K562 (cell line): ENCODE data around the gene MMGT1. TPM values are rescaled to one million over a fixed set of nuclear protein-coding genes. Genes with fewer than 3 reads are reported as not detected.

ENCODE experiments used
- ERF ChIP-seq: fragments of 450-650 bp; formaldehyde crosslinking; IDR thresholded peaks from 2 replicates; pipeline ENCODE4 v1.4.0; 2020; ENCODE audit warnings: mild to moderate bottlenecking, mixed read lengths
- NCOA1 ChIP-seq: fragments of 450-650 bp; IDR thresholded peaks from 2 replicates; pipeline ENCODE4 v1.6.1; 2016; ENCODE audit warnings: low read depth
- PBX2 ChIP-seq, 2 experiments: IDR thresholded peaks in 1 of 2; conservative IDR thresholded peaks in 1 of 2; 2 replicates each; pipeline ENCODE4 v1.6.1; 2016; ENCODE audit warnings: low read depth in 2 of 2, mild to moderate bottlenecking in 1 of 2, missing compliant biosample characterization in 1 of 2, missing genetic modification characterization in 1 of 2, moderate library complexity in 1 of 2
- PHF8 ChIP-seq: fragments of 200-600 bp; sonication (generic); IDR thresholded peaks from 2 replicates; pipeline ENCODE4 v1.6.1; 2012; ENCODE audit warnings: mixed run types, mild to moderate bottlenecking, inconsistent platforms, low read length, moderate library complexity, borderline replicate concordance
- POLR2A ChIP-seq: fragments of 450-650 bp; conservative IDR thresholded peaks from 2 replicates; pipeline ENCODE4 v1.6.1; 2016
- POLR3A ChIP-seq: IDR thresholded peaks from 2 replicates; pipeline ENCODE4 v1.6.1; 2011; ENCODE audit warnings: borderline replicate concordance, mild to moderate bottlenecking, moderate library complexity; ENCODE audit not compliant: insufficient read length, insufficient read depth; ENCODE audit errors: extremely low read depth
- ZNF316 ChIP-seq: fragments of 450-650 bp; IDR thresholded peaks from 2 replicates; pipeline ENCODE4 v1.6.1; 2016
- ZNF699 ChIP-seq: fragments of 250-450 bp; sonication (Bioruptor Pico); IDR thresholded peaks from 2 replicates; pipeline ENCODE4 v1.8.0; 2021; ENCODE audit warnings: mild to moderate bottlenecking, moderate library complexity; ENCODE audit not compliant: insufficient replicate concordance
- polyA plus RNA-seq, 8 experiments: library from polyadenylated mRNA; depleted of rRNA in 4 of 8; stranded (reverse) in 5 of 8; unstranded in 3 of 8; fragments of >200 nt; fragmentation: Nextera tagmentation in 2 of 8; fragmentation: Illumina TruSeq in 1 of 8; extraction: Ambion mirVana in 2 of 8; extraction: Trizol in 1 of 8; gene quantifications; 2 replicates each; pipeline versions ENCODE4 v1.2.1 to v1.2.3, GENCODE V29; 2011 to 2014; ENCODE audit warnings: inconsistent platforms in 1 of 8, missing spikeins in 1 of 8
- total RNA-seq, 7 experiments: library from RNA; depleted of rRNA in 6 of 7; stranded (reverse); fragments of >200 nt in 6 of 7; fragmentation: Illumina TruSeq in 2 of 7; extraction: Trizol in 2 of 7; gene quantifications; 2 replicates each; pipeline versions ENCODE4 v1.2.1 to v1.2.3, GENCODE V29; 2011 to 2021; ENCODE audit warnings: low replicate concordance in 1 of 7
- TF ChIP-seq, protein P1 (sequence below): fragments of 250-450 bp; sonication (Bioruptor Pico); IDR thresholded peaks from 2 replicates; pipeline ENCODE4 v1.4.0; 2020; ENCODE audit warnings: mild to moderate bottlenecking
- TF ChIP-seq, protein P2 (sequence below): fragments of 450-650 bp; IDR thresholded peaks from 2 replicates; pipeline ENCODE4 v1.6.1; 2016; ENCODE audit warnings: missing biosample characterization, missing genetic modification characterization
- TF ChIP-seq, protein P3 (sequence below), 2 experiments: fragments of 450-650 bp in 1 of 2; sonication (generic) in 1 of 2; formaldehyde crosslinking in 1 of 2; IDR thresholded peaks; 2 replicates each; pipeline versions ENCODE4 v1.7.1 to v1.9.0; 2016 to 2022; ENCODE audit warnings: inconsistent platforms in 1 of 2, mild to moderate bottlenecking in 1 of 2, missing genetic modification reagents in 1 of 2

MMGT1 gene
- total and polyA plus RNA-seq, 9 of the 15 experiments (the other 6 are each of a cell fraction or from before 2014, with no cell fraction given): 11.3 to 25.4 (median 22.5) TPM

- TF ChIP-seq POLR2A (peak; percentile 53), POLR3A (no peak), ZNF316 (peak; percentile 28; the same call in 1 of the 2 replicates), NCOA1 (no peak), ERF (CRISPR knock-in tag) (no peak), ZNF699 (CRISPR knock-in tag) (no peak), PHF8 (peak; percentile 69; the same call in 1 of the 2 replicates), PBX2 (CRISPR knock-in tag; IDR thresholded peaks at IDR 0.05; ENCODE audit: low read depth) (no peak), PBX2 (tag; conservative IDR thresholded peaks at IDR 0.05; ENCODE audit: low read depth) (peak; percentile 78)
- TF ChIP-seq, protein P1, sequence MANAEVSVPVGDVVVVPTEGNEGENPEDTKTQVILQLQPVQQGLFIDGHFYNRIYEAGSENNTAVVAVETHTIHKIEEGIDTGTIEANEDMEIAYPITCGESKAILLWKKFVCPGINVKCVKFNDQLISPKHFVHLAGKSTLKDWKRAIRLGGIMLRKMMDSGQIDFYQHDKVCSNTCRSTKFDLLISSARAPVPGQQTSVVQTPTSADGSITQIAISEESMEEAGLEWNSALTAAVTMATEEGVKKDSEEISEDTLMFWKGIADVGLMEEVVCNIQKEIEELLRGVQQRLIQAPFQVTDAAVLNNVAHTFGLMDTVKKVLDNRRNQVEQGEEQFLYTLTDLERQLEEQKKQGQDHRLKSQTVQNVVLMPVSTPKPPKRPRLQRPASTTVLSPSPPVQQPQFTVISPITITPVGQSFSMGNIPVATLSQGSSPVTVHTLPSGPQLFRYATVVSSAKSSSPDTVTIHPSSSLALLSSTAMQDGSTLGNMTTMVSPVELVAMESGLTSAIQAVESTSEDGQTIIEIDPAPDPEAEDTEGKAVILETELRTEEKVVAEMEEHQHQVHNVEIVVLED (CRISPR knock-in tag): peak; percentile 46; the same call in 1 of the 2 replicates
- TF ChIP-seq, protein P2, sequence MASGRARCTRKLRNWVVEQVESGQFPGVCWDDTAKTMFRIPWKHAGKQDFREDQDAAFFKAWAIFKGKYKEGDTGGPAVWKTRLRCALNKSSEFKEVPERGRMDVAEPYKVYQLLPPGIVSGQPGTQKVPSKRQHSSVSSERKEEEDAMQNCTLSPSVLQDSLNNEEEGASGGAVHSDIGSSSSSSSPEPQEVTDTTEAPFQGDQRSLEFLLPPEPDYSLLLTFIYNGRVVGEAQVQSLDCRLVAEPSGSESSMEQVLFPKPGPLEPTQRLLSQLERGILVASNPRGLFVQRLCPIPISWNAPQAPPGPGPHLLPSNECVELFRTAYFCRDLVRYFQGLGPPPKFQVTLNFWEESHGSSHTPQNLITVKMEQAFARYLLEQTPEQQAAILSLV (tag): no peak
- TF ChIP-seq, protein P3, sequence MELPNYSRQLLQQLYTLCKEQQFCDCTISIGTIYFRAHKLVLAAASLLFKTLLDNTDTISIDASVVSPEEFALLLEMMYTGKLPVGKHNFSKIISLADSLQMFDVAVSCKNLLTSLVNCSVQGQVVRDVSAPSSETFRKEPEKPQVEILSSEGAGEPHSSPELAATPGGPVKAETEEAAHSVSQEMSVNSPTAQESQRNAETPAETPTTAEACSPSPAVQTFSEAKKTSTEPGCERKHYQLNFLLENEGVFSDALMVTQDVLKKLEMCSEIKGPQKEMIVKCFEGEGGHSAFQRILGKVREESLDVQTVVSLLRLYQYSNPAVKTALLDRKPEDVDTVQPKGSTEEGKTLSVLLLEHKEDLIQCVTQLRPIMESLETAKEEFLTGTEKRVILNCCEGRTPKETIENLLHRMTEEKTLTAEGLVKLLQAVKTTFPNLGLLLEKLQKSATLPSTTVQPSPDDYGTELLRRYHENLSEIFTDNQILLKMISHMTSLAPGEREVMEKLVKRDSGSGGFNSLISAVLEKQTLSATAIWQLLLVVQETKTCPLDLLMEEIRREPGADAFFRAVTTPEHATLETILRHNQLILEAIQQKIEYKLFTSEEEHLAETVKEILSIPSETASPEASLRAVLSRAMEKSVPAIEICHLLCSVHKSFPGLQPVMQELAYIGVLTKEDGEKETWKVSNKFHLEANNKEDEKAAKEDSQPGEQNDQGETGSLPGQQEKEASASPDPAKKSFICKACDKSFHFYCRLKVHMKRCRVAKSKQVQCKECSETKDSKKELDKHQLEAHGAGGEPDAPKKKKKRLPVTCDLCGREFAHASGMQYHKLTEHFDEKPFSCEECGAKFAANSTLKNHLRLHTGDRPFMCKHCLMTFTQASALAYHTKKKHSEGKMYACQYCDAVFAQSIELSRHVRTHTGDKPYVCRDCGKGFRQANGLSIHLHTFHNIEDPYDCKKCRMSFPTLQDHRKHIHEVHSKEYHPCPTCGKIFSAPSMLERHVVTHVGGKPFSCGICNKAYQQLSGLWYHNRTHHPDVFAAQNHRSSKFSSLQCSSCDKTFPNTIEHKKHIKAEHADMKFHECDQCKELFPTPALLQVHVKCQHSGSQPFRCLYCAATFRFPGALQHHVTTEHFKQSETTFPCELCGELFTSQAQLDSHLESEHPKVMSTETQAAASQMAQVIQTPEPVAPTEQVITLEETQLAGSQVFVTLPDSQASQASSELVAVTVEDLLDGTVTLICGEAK (IDR thresholded peaks at IDR 0.05): no peak; the same call in 1 of the 2 replicates
- TF ChIP-seq, protein P3 (CRISPR knock-in tag; IDR thresholded peaks at IDR 0.05): no peak
Measured at GRCh38 chrX:135985157-135985972, 11.6 kb upstream of the MMGT1 start, which contains the start of gene SLC9A6 (continued).
